ENCODE results near the gene ZNF521.

Gene ZNF521

GRCh38 chr18:25353080-25353479 is 1.1 kb upstream of the ZNF521 start:
- Histone ChIP-seq H3K36me3 (ENCODE audit: control insufficient read depth in 1 of 2, insufficient read depth in 2 of 2, low read length in 2 of 2) (peaks cover 0 to 1% of the 10 kb centered on the region in 2 experiments), H3K23ac (ENCODE audit: low read length) (no peak overlapping the region), H4K8ac (ENCODE audit: low read depth, low read length) (no peak overlapping the region), H3K27ac (ENCODE audit: low read depth, low read length) (no peak overlapping the region), H3K79me1 (ENCODE audit: low read length) (peaks cover 26% of the 10 kb centered on the region), H3K9ac (ENCODE audit: low read length) (no peak overlapping the region), H2BK12ac (ENCODE audit: low read length) (no peak overlapping the region), H3K79me2 (ENCODE audit: control insufficient read depth, insufficient read depth, low read length, poor library complexity) (peaks cover 23% of the 10 kb centered on the region), H2AFZ (ENCODE audit: insufficient read depth, low read length, poor library complexity) (no peak overlapping the region), H3K4me1 (ENCODE audit: control insufficient read depth in 1 of 2, insufficient read depth in 2 of 2, low read length in 2 of 2) (no peaks in the 10 kb centered on the region), H3K18ac (ENCODE audit: low read length) (no peak overlapping the region), H3K4ac (ENCODE audit: low read depth, low read length) (no peak overlapping the region), H3K4me3 (ENCODE audit: low read depth, low read length) (no peak overlapping the region), H3K4me2 (ENCODE audit: low read length) (peak overlapping the region; percentile 50), H4K91ac (ENCODE audit: low read depth, low read length) (no peak overlapping the region), H2AK5ac (ENCODE audit: low read length) (no peak overlapping the region), H4K12ac (ENCODE audit: low read depth, low read length) (no peak overlapping the region), H3K27me3 (ENCODE audit: insufficient read depth, low read length) (peaks cover 10% of the 10 kb centered on the region), H2BK5ac (ENCODE audit: low read depth, low read length, poor library complexity) (no peak overlapping the region), H2BK120ac (ENCODE audit: insufficient read depth, low read length, poor library complexity) (no peak overlapping the region), H3K14ac (ENCODE audit: low read length) (no peak overlapping the region), H3K9me3 (ENCODE audit: insufficient read depth, low read depth, low read length) (no peaks in the 10 kb centered on the region)
- no peak for DNase-seq
- WGBS (ENCODE audit: extremely low coverage, insufficient coverage, insufficient read length): no CpG with 5 or more reads among the region's 4 CpGs

GRCh38 chr18:25352629-25353005 is 651 bp upstream of the ZNF521 start:
- H3K4me2 ChIP-seq (ENCODE audit: low read length): peak overlapping the region; percentile 61
- peaks cover 23% of the 10 kb centered on the region for H3K79me2 ChIP-seq (ENCODE audit: control insufficient read depth, insufficient read depth, low read length, poor library complexity)
- no peak overlapping the region for H3K4me3 ChIP-seq (ENCODE audit: low read depth, low read length)
- H2AFZ ChIP-seq (ENCODE audit: insufficient read depth, low read length, poor library complexity): no peak overlapping the region
- H3K27me3 ChIP-seq (ENCODE audit: insufficient read depth, low read length): peaks cover 10% of the 10 kb centered on the region
- H3K18ac ChIP-seq (ENCODE audit: low read length): no peak overlapping the region
- no peak overlapping the region for H4K91ac ChIP-seq (ENCODE audit: low read depth, low read length)
- peaks cover 26% of the 10 kb centered on the region for H3K79me1 ChIP-seq (ENCODE audit: low read length)
- no peaks in the 10 kb centered on the region for H3K9me3 ChIP-seq (ENCODE audit: insufficient read depth, low read depth, low read length)
- no peak overlapping the region for H2AK5ac ChIP-seq (ENCODE audit: low read length)
- DNase-seq: peak in 1 of 2 donors; percentile 12
- no peak overlapping the region for H3K4ac ChIP-seq (ENCODE audit: low read depth, low read length)
- H3K4me1 ChIP-seq (ENCODE audit: control insufficient read depth in 1 of 2, insufficient read depth in 2 of 2, low read length in 2 of 2): no peaks in the 10 kb centered on the region
- H3K36me3 ChIP-seq (ENCODE audit: control insufficient read depth in 1 of 2, insufficient read depth in 2 of 2, low read length in 2 of 2): peaks cover 0 to 1% of the 10 kb centered on the region in 2 experiments
- WGBS (ENCODE audit: extremely low coverage, insufficient coverage, insufficient read length): no CpG with 5 or more reads among the region's 6 CpGs
- no peak overlapping the region for H3K9ac ChIP-seq (ENCODE audit: low read length)
- no peak overlapping the region for H4K8ac ChIP-seq (ENCODE audit: low read depth, low read length)
- no peak overlapping the region for H2BK5ac ChIP-seq (ENCODE audit: low read depth, low read length, poor library complexity)
- no peak overlapping the region for H3K14ac ChIP-seq (ENCODE audit: low read length)
- H4K12ac ChIP-seq (ENCODE audit: low read depth, low read length): no peak overlapping the region
- H2BK12ac ChIP-seq (ENCODE audit: low read length): no peak overlapping the region
- H3K23ac ChIP-seq (ENCODE audit: low read length): no peak overlapping the region
- H2BK120ac ChIP-seq (ENCODE audit: insufficient read depth, low read length, poor library complexity): no peak overlapping the region
- H3K27ac ChIP-seq (ENCODE audit: low read depth, low read length): peak overlapping the region; percentile 71

DNA sequence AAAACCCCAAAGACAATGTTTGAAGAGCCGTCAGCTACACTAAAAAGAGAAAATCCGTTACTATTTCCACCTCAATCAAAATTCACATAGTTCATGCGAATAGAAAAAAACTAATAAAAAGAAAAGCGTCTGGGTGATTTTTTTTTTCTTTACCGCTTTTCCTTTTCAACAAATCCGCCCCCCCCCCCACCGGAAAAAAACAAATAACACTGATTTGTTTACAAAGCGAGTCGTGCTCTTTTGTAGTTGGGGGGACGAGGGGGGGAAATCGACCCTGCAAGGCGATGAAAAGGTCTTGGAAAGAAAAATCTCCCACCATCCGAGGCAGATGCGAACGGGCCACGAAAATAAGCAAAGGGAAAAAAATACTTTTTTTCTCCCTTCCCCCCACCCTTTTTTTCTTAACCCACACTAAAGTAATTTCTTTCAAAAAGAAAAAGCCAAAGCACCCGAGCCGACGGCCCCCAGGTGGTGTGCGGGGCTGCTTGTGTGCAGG is 638 bp downstream of the ZNF521 start:
- no peak overlapping the region for H2BK12ac ChIP-seq (ENCODE audit: low read length)
- peak overlapping the region; percentile 90 for H3K4me3 ChIP-seq (ENCODE audit: low read depth, low read length)
- H4K91ac ChIP-seq (ENCODE audit: low read depth, low read length): peak overlapping the region; percentile 93
- H2AFZ ChIP-seq (ENCODE audit: insufficient read depth, low read length, poor library complexity): peak overlapping the region; percentile 87
- H4K8ac ChIP-seq (ENCODE audit: low read depth, low read length): peak overlapping the region; percentile 70
- peak overlapping the region; percentile 87 for H2BK5ac ChIP-seq (ENCODE audit: low read depth, low read length, poor library complexity)
- H3K14ac ChIP-seq (ENCODE audit: low read length): peak overlapping the region; percentile 86
- peak overlapping the region; percentile 86 for H3K18ac ChIP-seq (ENCODE audit: low read length)
- H4K12ac ChIP-seq (ENCODE audit: low read depth, low read length): peak overlapping the region; percentile 52
- no peak overlapping the region for H2AK5ac ChIP-seq (ENCODE audit: low read length)
- peak overlapping the region; percentile 73 for H3K9ac ChIP-seq (ENCODE audit: low read length)
- H3K27ac ChIP-seq (ENCODE audit: low read depth, low read length): peak overlapping the region; percentile 99
- no peaks in the 10 kb centered on the region for H3K9me3 ChIP-seq (ENCODE audit: insufficient read depth, low read depth, low read length)
- peak overlapping the region; percentile 56 for H3K4me2 ChIP-seq (ENCODE audit: low read length)
- no peak for DNase-seq
- no peak overlapping the region for H3K23ac ChIP-seq (ENCODE audit: low read length)
- H3K27me3 ChIP-seq (ENCODE audit: insufficient read depth, low read length): peaks cover 10% of the 10 kb centered on the region
- H3K36me3 ChIP-seq (ENCODE audit: control insufficient read depth in 1 of 2, insufficient read depth in 2 of 2, low read length in 2 of 2): peaks cover 0 to 1% of the 10 kb centered on the region in 2 experiments
- peak overlapping the region; percentile 80 for H2BK120ac ChIP-seq (ENCODE audit: insufficient read depth, low read length, poor library complexity)
- no CpG with 5 or more reads among the region's 20 CpGs for WGBS (ENCODE audit: extremely low coverage, insufficient coverage, insufficient read length)
- H3K4ac ChIP-seq (ENCODE audit: low read depth, low read length): peak overlapping the region; percentile 78
- peaks cover 26% of the 10 kb centered on the region for H3K79me1 ChIP-seq (ENCODE audit: low read length)
- H3K4me1 ChIP-seq (ENCODE audit: control insufficient read depth in 1 of 2, insufficient read depth in 2 of 2, low read length in 2 of 2): no peaks in the 10 kb centered on the region
- peaks cover 23% of the 10 kb centered on the region for H3K79me2 ChIP-seq (ENCODE audit: control insufficient read depth, insufficient read depth, low read length, poor library complexity)

- peak overlapping the region; percentile 31 for H2AK5ac ChIP-seq (ENCODE audit: low read length)
- peak overlapping the region; percentile 36 for H2BK120ac ChIP-seq (ENCODE audit: insufficient read depth, low read length, poor library complexity)
- peak overlapping the region; percentile 77 for H3K18ac ChIP-seq (ENCODE audit: low read length)
- H3K4me3 ChIP-seq (ENCODE audit: low read depth, low read length): peak overlapping the region; percentile 90
- peaks cover 23% of the 10 kb centered on the region for H3K79me2 ChIP-seq (ENCODE audit: control insufficient read depth, insufficient read depth, low read length, poor library complexity)
- peak overlapping the region; percentile 48 for H4K8ac ChIP-seq (ENCODE audit: low read depth, low read length)
- H2BK5ac ChIP-seq (ENCODE audit: low read depth, low read length, poor library complexity): peak overlapping the region; percentile 52
- H2AFZ ChIP-seq (ENCODE audit: insufficient read depth, low read length, poor library complexity): peak overlapping the region; percentile 26
- peak overlapping the region; percentile 70 for H4K91ac ChIP-seq (ENCODE audit: low read depth, low read length)
- peaks cover 26% of the 10 kb centered on the region for H3K79me1 ChIP-seq (ENCODE audit: low read length)
- H3K36me3 ChIP-seq (ENCODE audit: control insufficient read depth in 1 of 2, insufficient read depth in 2 of 2, low read length in 2 of 2): peaks cover 0 to 1% of the 10 kb centered on the region in 2 experiments
- peak overlapping the region; percentile 93 for H3K4ac ChIP-seq (ENCODE audit: low read depth, low read length)
- H3K23ac ChIP-seq (ENCODE audit: low read length): peak overlapping the region; percentile 50
- H3K9me3 ChIP-seq (ENCODE audit: insufficient read depth, low read depth, low read length): no peaks in the 10 kb centered on the region
- H3K27ac ChIP-seq (ENCODE audit: low read depth, low read length): peak overlapping the region; percentile 99
- peak overlapping the region; percentile 78 for H3K14ac ChIP-seq (ENCODE audit: low read length)
- H3K4me1 ChIP-seq (ENCODE audit: control insufficient read depth in 1 of 2, insufficient read depth in 2 of 2, low read length in 2 of 2): no peaks in the 10 kb centered on the region
- peak overlapping the region; percentile 86 for H3K4me2 ChIP-seq (ENCODE audit: low read length)
- H4K12ac ChIP-seq (ENCODE audit: low read depth, low read length): peak overlapping the region; percentile 5
- WGBS (ENCODE audit: extremely low coverage, insufficient coverage, insufficient read length): no CpG with 5 or more reads among the region's 76 CpGs
- H2BK12ac ChIP-seq (ENCODE audit: low read length): peak overlapping the region; percentile 24
- peak in 1 of 2 donors; percentile 17 for DNase-seq
- peaks cover 10% of the 10 kb centered on the region for H3K27me3 ChIP-seq (ENCODE audit: insufficient read depth, low read length)
- peak overlapping the region; percentile 99 for H3K9ac ChIP-seq (ENCODE audit: low read length)
Measured at GRCh38 chr18:25350489-25351251, 1.3 kb downstream of the ZNF521 start.
